K562 (cell line): ENCODE results near the gene TLR6. TPM values are rescaled to one million over a fixed set of nuclear protein-coding genes. Genes with fewer than 3 reads are reported as not detected.

ENCODE experiments used
- ATAC-seq: fragments of 200-7000 bp; cut with Tn5 transposase; 3 replicates; pipeline ENCODE4 v1.9.1; 2020; ENCODE audit warnings: moderate library complexity
- BruUV-seq: library from RNA; stranded (reverse); fragments of 400-500 nt; replicated peaks from 2 replicates; lab custom pipeline; 2021; lab: Mats Ljungman, UMichigan
- CTCF ChIA-PET: fragments of 300-600 bp; formaldehyde crosslinking; extraction: SDS; loops from one replicate; lab custom pipeline; 2021; ENCODE audit warnings: low intra/inter-chr PET ratio; lab: Yijun Ruan, JAX
- POLR2A ChIA-PET: fragments of 300-600, 350-650 bp; sonication (Branson Sonifier 250); formaldehyde crosslinking; extraction: SDS; loops from one replicate; lab custom pipeline; 2021; ENCODE audit warnings: antibody characterized with exemption, inconsistent platforms; lab: Yijun Ruan, JAX
- DNase-seq, 4 experiments: peaks; one replicate each; pipeline versions ENCODE4 v3.0.0 to v3.0.0-alpha.2; 2011 to 2018; ENCODE audit warnings: low spot score in 3 of 4, mixed read lengths in 3 of 4; ENCODE audit errors: extremely low read depth in 1 of 4
- FAIRE-seq: peaks from 2 replicates; lab custom pipeline; 2011; peaks lifted over from hg19 to GRCh38; lab: Jason Lieb, UNC
- H2AFZ ChIP-seq: 2 replicates; pipeline ENCODE4 v1.6.0; 2011; ENCODE audit warnings: low read depth, low read length, control low read depth, inconsistent platforms
- H3K27ac ChIP-seq: fragments of 200-600 bp; 3 replicates; pipeline ENCODE4 v1.8.0; 2011; ENCODE audit warnings: low read depth, mild to moderate bottlenecking, control low read depth, inconsistent platforms, low read length, moderate library complexity, mixed read lengths; ENCODE audit errors: extremely low read depth
- H3K27me3 ChIP-seq, 2 experiments: fragments of 300-600 bp in 1 of 2; 2 replicates in 1 of 2; 3 replicates in 1 of 2; pipeline versions ENCODE4 v1.6.0 to v1.8.0; 2011; ENCODE audit warnings: inconsistent platforms in 2 of 2, low read length in 2 of 2, mild to moderate bottlenecking in 1 of 2, mixed read lengths in 1 of 2, moderate library complexity in 1 of 2; ENCODE audit not compliant: control insufficient read depth in 2 of 2, insufficient read depth in 2 of 2
- H3K36me3 ChIP-seq: fragments of 300-600 bp; 3 replicates; pipeline ENCODE4 v1.8.0; 2011; ENCODE audit warnings: mild to moderate bottlenecking, low read length, inconsistent platforms; ENCODE audit not compliant: control insufficient read depth, insufficient read depth
- H3K4me1 ChIP-seq, 2 experiments: fragments of 200-600 bp in 1 of 2; replicated peaks in 1 of 2; 2 replicates in 1 of 2; 3 replicates in 1 of 2; pipeline versions ENCODE4 v1.5.1 to v1.8.0; 2011; ENCODE audit warnings: inconsistent platforms in 2 of 2, low read length in 2 of 2, mild to moderate bottlenecking in 1 of 2, mixed read lengths in 1 of 2, moderate library complexity in 1 of 2; ENCODE audit not compliant: control insufficient read depth in 2 of 2, insufficient read depth in 2 of 2
- H3K4me2 ChIP-seq: 2 replicates; pipeline ENCODE4 v1.6.1; 2011; ENCODE audit warnings: low read length, control low read depth, inconsistent platforms, mixed read lengths; ENCODE audit not compliant: insufficient read depth
- H3K4me3 ChIP-seq: fragments of 200-600 bp; sonication (generic), shearing (Covaris generic); 2 replicates; pipeline ENCODE4 v1.5.1; 2016; ENCODE audit warnings: control low read depth, inconsistent platforms
- H3K79me2 ChIP-seq: fragments of 200-600 bp; 3 replicates; pipeline ENCODE4 v1.8.0; 2011; ENCODE audit warnings: low read length, inconsistent platforms; ENCODE audit not compliant: control insufficient read depth, insufficient read depth
- H3K9ac ChIP-seq, 2 experiments: 2 replicates each; pipeline versions ENCODE4 v1.6.0 to v1.6.1; 2011; ENCODE audit warnings: low read depth in 2 of 2, low read length in 2 of 2, control low read depth in 1 of 2, inconsistent platforms in 1 of 2, mild to moderate bottlenecking in 1 of 2, mixed read lengths in 1 of 2; ENCODE audit not compliant: insufficient read depth in 1 of 2
- H3K9me1 ChIP-seq: one replicate; pipeline ENCODE4 v1.6.0; 2011; ENCODE audit warnings: inconsistent platforms, mild to moderate bottlenecking, low read length, moderate library complexity; ENCODE audit not compliant: control insufficient read depth, insufficient read depth
- H3K9me3 ChIP-seq: replicated peaks from 2 replicates; pipeline ENCODE4 v1.5.1; 2011; ENCODE audit warnings: low read depth, low read length, inconsistent platforms; ENCODE audit not compliant: control insufficient read depth, insufficient read depth
- H4K20me1 ChIP-seq: replicated peaks from 2 replicates; pipeline ENCODE4 v1.6.1; 2011; ENCODE audit warnings: low read length, inconsistent platforms, mixed read lengths; ENCODE audit not compliant: control insufficient read depth, insufficient read depth
- ASH1L ChIP-seq: fragments of 450-650 bp; IDR thresholded peaks from 2 replicates; pipeline ENCODE4 v1.6.1; 2018; ENCODE audit warnings: borderline replicate concordance, mild to moderate bottlenecking, low read depth; ENCODE audit not compliant: partially characterized antibody
- BACH1 ChIP-seq: fragments of 200-800 bp; sonication (Bioruptor generic); IDR thresholded peaks from 2 replicates; pipeline ENCODE4 v1.6.1; 2016; ENCODE audit warnings: missing genetic modification characterization, missing compliant biosample characterization
- FOSL1 ChIP-seq: fragments of 200-800 bp; sonication (Bioruptor generic); conservative IDR thresholded peaks from 2 replicates; pipeline ENCODE4 v1.6.1; 2016; ENCODE audit warnings: missing genetic modification characterization, missing compliant biosample characterization
- HMG20A ChIP-seq: fragments of 450-650 bp; formaldehyde crosslinking; conservative IDR thresholded peaks from 2 replicates; pipeline ENCODE4 v1.4.0; 2020; ENCODE audit warnings: mild to moderate bottlenecking, mixed read lengths
- NELFE ChIP-seq: IDR thresholded peaks from 2 replicates; pipeline ENCODE4 v1.6.1; 2011; ENCODE audit warnings: mild to moderate bottlenecking; ENCODE audit not compliant: insufficient read depth, insufficient read length
- POLR2G ChIP-seq: fragments of 200-400 bp; formaldehyde crosslinking; IDR thresholded peaks from 2 replicates; pipeline ENCODE4 v1.6.1; 2017; ENCODE audit warnings: low read depth, mild to moderate bottlenecking, antibody characterized with exemption, low read length, moderate library complexity
- PTBP1 ChIP-seq: fragments of 200-400 bp; formaldehyde crosslinking; IDR thresholded peaks from 2 replicates; pipeline ENCODE4 v1.6.1; 2017; ENCODE audit warnings: low read depth, low read length
- SMAD4 ChIP-seq: fragments of 250-450 bp; sonication (Bioruptor Pico); conservative IDR thresholded peaks from 2 replicates; pipeline ENCODE4 v1.8.0; 2021; ENCODE audit warnings: inconsistent platforms, mild to moderate bottlenecking, moderate library complexity
- XRCC4 ChIP-seq: IDR thresholded peaks from one replicate; pipeline ENCODE4 v1.6.1; 2011; ENCODE audit not compliant: insufficient read depth, insufficient read length; ENCODE audit errors: extremely low read depth
- ZNF76 ChIP-seq: fragments of 250-450 bp; sonication (Bioruptor Pico); IDR thresholded peaks from 2 replicates; pipeline ENCODE4 v1.4.0; 2020; ENCODE audit warnings: mild to moderate bottlenecking, moderate library complexity, borderline replicate concordance
- whole genome bisulfite sequencing: fragments of 100-300 bp; shearing (Covaris generic); methylation state at CpG from one replicate; pipeline ENCODE4 v1.1.6; 2016; ENCODE audit warnings: low coverage, mixed read lengths; ENCODE audit not compliant: insufficient coverage; ENCODE audit errors: missing lambda C conversion rate; 5-methylcytosine and 5-hydroxymethylcytosine counted together
- in situ Hi-C: fragments of 300-500 bp; cut with MboI; formaldehyde crosslinking; loops from 4 replicates; pipeline ENCODE4 v1.15.0; 2018; ENCODE audit warnings: inconsistent platforms, mixed read lengths
- intact Hi-C: fragments of 100-400 bp; cut with micrococcal nuclease; formaldehyde crosslinking; loops from 2 replicates; pipeline ENCODE4 v1.14.2; 2022
- polyA plus RNA-seq, 8 experiments: library from polyadenylated mRNA; depleted of rRNA in 4 of 8; stranded (reverse) in 5 of 8; unstranded in 3 of 8; fragments of >200 nt; fragmentation: Nextera tagmentation in 2 of 8; fragmentation: Illumina TruSeq in 1 of 8; extraction: Ambion mirVana in 2 of 8; extraction: Trizol in 1 of 8; gene quantifications; 2 replicates each; pipeline versions ENCODE4 v1.2.1 to v1.2.3, GENCODE V29; 2011 to 2014; ENCODE audit warnings: inconsistent platforms in 1 of 8, missing spikeins in 1 of 8
- total RNA-seq, 7 experiments: library from RNA; depleted of rRNA in 6 of 7; stranded (reverse); fragments of >200 nt in 6 of 7; fragmentation: Illumina TruSeq in 2 of 7; extraction: Trizol in 2 of 7; gene quantifications; 2 replicates each; pipeline versions ENCODE4 v1.2.1 to v1.2.3, GENCODE V29; 2011 to 2021; ENCODE audit warnings: low replicate concordance in 1 of 7
- TF ChIP-seq, protein P1 (sequence below), 2 experiments: fragments of 450-650 bp; conservative IDR thresholded peaks; 2 replicates each; pipeline ENCODE4 v1.6.1; 2017; ENCODE audit warnings: mild to moderate bottlenecking in 2 of 2, moderate library complexity in 2 of 2
- TF ChIP-seq, protein P2 (sequence below): fragments of 250-450 bp; sonication (Bioruptor Pico); IDR thresholded peaks from 2 replicates; pipeline ENCODE4 v1.8.0; 2021; ENCODE audit warnings: borderline replicate concordance, mild to moderate bottlenecking, moderate library complexity; ENCODE audit not compliant: poor library complexity, severe bottlenecking
- TF ChIP-seq, protein P3 (sequence below): sonication (generic); formaldehyde crosslinking; IDR thresholded peaks from 2 replicates; pipeline ENCODE4 v1.8.1; 2022; ENCODE audit warnings: missing genetic modification reagents

TLR6 gene
- total and polyA plus RNA-seq, 9 of the 15 experiments (the other 6 are each of a cell fraction or from before 2014, with no cell fraction given), result 0.08 to 1.9 (median 0.91) TPM

DNA sequence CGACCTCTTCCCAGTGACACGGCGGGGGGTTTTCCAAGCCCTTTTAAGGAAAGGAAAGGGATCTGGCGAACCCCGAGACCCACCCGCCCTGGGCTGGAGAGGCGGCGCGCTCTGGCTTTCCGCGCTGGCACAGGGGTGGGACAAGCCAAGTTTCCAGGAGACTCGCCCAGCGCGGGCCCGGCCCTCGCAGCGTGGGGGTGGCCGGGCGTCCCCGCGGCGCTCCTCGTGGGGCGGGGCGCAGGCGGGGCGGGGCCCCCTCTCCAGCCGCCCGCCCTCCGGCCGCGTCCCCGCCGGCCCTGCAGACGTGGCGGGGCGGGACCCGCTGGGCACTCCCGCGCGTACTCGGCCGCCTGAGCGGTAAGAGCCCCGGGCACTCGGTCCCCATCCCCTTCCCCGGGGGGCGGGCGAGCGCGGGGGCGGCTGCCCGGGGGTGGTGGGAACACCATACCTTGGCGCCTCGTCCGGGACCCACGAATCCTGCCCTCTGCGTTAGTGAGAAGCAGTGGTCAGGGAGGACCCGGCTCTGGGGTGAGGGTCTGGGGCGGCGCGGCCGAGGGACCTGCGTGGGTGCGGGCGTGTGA lies 11.0 kb upstream of the TLR6 start, which contains the start of gene FAM114A1 (continued):
- TF ChIP-seq ZNF76 (CRISPR knock-in tag) (no peak), POLR2G (peak; percentile 83), SMAD4 (CRISPR knock-in tag) (no peak)
- TF ChIP-seq, all 486 proteins: peak for 38

DNA sequence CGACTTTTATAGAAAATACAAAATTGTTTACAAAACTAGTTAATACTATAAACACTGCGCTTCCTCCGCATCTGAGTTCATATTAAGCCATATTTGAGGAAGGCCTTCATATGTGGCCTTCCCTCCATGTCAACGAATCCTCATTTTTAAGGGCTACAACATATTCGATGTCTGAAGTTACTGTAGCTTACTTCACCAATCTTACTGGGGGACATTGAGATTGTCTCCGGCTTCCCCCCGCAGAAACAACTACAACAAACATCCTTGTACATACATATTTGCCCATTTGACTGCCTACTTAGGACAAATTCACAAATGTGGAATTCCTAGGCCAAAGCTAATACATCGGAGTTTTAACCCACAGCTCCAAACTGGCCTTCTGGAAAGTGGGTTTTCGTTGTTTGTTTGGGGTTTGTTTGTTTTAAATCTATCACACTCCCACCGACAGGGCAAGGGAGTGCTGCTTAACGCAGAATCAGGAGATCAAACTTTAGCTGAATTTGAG lies 10.4 kb upstream of the TLR6 start:
- Histone ChIP-seq H3K9ac (peak overlapping the region; percentile 68 to 98), H2AFZ (peak overlapping the region; percentile 88), H3K36me3 (no peaks in the 10 kb centered on the region; the same call in 2 of the 3 replicates), H3K27me3 (no peaks in the 10 kb centered on the region), H3K9me1 (no peaks in the 10 kb centered on the region), H3K4me3 (peak overlapping the region; percentile 71), H3K9me3 (no peaks in the 10 kb centered on the region), H3K4me2 (peak overlapping the region; percentile 67), H3K4me1 (peaks cover 14 to 16% of the 10 kb centered on the region in 2 experiments), H3K79me2 (peaks cover 8% of the 10 kb centered on the region; the same call in 1 of the 3 replicates), H4K20me1 (0 out of 2 replicates have a peak, but pooled peaks cover 3% of the 10 kb centered on the region), H3K27ac (peak overlapping the region; percentile 62)
- intact Hi-C loops, result no loop called here
- CTCF ChIA-PET, result no interaction called here
- in situ Hi-C loops, result no loop called here
- ATAC-seq, result peak; percentile 52
- DNase-seq, result no peak
- 41% methylated on average over 11 of the region's 11 CpGs for WGBS
- POLR2A ChIA-PET, result interaction anchor here (0.7 kb wide), 1 partner anchor 690 kb away, joined by 3 read pairs; no protein-coding TSS in a partner anchor
- BruUV-seq, result TSS peak; percentile 88
- peak; percentile 23 for FAIRE-seq
- TF ChIP-seq, protein P1, sequence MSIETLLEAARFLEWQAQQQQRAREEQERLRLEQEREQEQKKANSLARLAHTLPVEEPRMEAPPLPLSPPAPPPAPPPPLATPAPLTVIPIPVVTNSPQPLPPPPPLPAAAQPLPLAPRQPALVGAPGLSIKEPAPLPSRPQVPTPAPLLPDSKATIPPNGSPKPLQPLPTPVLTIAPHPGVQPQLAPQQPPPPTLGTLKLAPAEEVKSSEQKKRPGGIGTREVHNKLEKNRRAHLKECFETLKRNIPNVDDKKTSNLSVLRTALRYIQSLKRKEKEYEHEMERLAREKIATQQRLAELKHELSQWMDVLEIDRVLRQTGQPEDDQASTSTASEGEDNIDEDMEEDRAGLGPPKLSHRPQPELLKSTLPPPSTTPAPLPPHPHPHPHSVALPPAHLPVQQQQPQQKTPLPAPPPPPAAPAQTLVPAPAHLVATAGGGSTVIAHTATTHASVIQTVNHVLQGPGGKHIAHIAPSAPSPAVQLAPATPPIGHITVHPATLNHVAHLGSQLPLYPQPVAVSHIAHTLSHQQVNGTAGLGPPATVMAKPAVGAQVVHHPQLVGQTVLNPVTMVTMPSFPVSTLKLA (conservative IDR thresholded peaks at IDR 0.05), result no peak
- TF ChIP-seq, protein P2, sequence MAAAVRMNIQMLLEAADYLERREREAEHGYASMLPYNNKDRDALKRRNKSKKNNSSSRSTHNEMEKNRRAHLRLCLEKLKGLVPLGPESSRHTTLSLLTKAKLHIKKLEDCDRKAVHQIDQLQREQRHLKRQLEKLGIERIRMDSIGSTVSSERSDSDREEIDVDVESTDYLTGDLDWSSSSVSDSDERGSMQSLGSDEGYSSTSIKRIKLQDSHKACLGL (CRISPR knock-in tag), result no peak
- TF ChIP-seq XRCC4 (no peak), BACH1 (tag) (no peak), NELFE (no peak), ASH1L (no peak), PTBP1 (no peak), FOSL1 (no peak), HMG20A (no peak)
- TF ChIP-seq, protein P3, sequence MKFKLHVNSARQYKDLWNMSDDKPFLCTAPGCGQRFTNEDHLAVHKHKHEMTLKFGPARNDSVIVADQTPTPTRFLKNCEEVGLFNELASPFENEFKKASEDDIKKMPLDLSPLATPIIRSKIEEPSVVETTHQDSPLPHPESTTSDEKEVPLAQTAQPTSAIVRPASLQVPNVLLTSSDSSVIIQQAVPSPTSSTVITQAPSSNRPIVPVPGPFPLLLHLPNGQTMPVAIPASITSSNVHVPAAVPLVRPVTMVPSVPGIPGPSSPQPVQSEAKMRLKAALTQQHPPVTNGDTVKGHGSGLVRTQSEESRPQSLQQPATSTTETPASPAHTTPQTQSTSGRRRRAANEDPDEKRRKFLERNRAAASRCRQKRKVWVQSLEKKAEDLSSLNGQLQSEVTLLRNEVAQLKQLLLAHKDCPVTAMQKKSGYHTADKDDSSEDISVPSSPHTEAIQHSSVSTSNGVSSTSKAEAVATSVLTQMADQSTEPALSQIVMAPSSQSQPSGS (CRISPR knock-in tag), result no peak
